Measurements from ENCODE around the gene KCTD15. TPM values are rescaled to one million over a fixed set of nuclear protein-coding genes. Genes with fewer than 3 reads are reported as not detected.

Gene KCTD15
- total RNA-seq, 1 experiment from 2014 or later = 9.9 TPM

DNA sequence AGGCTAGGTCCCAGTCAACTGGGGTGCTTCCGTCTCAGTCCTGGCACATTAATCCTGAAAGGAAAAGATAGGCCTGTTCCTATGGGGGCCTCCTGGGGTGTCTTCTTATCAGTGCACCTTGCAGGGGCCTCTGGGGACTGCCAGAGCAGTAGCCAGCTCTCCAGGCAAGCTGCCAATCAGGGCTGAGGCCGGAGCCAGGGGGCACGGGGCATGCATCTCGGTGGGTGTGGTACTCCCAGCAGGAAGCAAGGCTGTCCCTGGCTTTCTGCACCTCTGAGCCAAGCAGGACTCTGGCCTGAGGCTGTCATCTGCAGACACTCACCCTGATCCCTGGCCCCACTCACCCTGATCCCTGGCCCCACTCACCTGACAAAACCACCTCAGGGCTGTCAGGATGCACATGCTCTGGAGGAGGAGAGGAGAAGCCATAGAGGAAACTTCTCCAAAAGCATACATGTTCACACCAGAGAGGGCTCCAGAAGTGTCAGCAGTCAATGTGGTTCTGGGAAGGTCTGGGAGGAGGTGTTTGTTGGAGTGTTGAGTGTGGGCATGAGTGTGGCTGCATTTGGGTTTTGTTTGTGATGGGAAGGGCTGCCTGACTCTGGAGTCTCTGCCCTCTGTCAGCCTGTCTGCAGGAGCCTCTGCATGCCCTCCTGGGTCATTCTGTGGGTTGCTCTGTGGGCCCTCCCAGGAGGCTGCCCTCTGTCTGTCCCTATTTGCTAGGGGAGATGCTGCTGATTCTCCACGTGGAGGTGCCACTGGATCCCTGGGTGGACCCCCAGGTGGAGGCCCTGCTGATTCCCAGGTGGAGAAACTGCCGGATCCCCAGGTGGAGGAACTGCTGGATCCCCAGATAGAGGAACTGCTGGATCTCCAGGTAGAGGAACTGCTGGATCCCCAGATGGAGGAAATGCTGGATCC, 22.7 kb upstream of the KCTD15 start:
- intact Hi-C loops (cut with micrococcal nuclease; ENCODE audit: unreplicated experiment) = loop anchor here (5.0 to 10.0 kb wide), 2 partner anchors 532 to 941 kb away; no protein-coding TSS in a partner anchor
- TF ChIP-seq EZH2 (IDR thresholded peaks at IDR 0.05; ENCODE audit: borderline replicate concordance, low read depth, low read length, poor library complexity, severe bottlenecking) = no peak
- TF ChIP-seq, protein P1, sequence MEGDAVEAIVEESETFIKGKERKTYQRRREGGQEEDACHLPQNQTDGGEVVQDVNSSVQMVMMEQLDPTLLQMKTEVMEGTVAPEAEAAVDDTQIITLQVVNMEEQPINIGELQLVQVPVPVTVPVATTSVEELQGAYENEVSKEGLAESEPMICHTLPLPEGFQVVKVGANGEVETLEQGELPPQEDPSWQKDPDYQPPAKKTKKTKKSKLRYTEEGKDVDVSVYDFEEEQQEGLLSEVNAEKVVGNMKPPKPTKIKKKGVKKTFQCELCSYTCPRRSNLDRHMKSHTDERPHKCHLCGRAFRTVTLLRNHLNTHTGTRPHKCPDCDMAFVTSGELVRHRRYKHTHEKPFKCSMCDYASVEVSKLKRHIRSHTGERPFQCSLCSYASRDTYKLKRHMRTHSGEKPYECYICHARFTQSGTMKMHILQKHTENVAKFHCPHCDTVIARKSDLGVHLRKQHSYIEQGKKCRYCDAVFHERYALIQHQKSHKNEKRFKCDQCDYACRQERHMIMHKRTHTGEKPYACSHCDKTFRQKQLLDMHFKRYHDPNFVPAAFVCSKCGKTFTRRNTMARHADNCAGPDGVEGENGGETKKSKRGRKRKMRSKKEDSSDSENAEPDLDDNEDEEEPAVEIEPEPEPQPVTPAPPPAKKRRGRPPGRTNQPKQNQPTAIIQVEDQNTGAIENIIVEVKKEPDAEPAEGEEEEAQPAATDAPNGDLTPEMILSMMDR (conservative IDR thresholded peaks at IDR 0.05; ENCODE audit: low read depth, low read length) = no peak
- H3K9me3 ChIP-seq (ENCODE audit: low read depth, low read length, poor library complexity, severe bottlenecking) = no peaks in the 10 kb centered on the region
- H3K36me3 ChIP-seq (ENCODE audit: insufficient read depth, low read length, poor library complexity, severe bottlenecking) = no peaks in the 10 kb centered on the region
- H3K27ac ChIP-seq (ENCODE audit: low read depth, low read length, poor library complexity, severe bottlenecking) = no peak overlapping the region
- CTCF ChIA-PET = interaction anchor here (0.5 kb wide), 1 partner anchor 386 kb away, joined by 4 read pairs; no protein-coding TSS in a partner anchor
- H3K27me3 ChIP-seq (replicated peaks; ENCODE audit: insufficient read depth, low read depth, low read length, poor library complexity) = no peaks in the 10 kb centered on the region
- H3K4me1 ChIP-seq (ENCODE audit: insufficient read depth, low read length, poor library complexity, severe bottlenecking) = peaks cover 6% of the 10 kb centered on the region
- H3K4me3 ChIP-seq (ENCODE audit: low read depth, low read length, poor library complexity, severe bottlenecking) = no peak overlapping the region
- BruUV-seq (replicated peaks) = no TSS peak
- DNase-seq (ENCODE audit: low spot score) = no peak
- POLR2A ChIA-PET (ENCODE audit: low non-redundant PET) = no interaction called here

DNA sequence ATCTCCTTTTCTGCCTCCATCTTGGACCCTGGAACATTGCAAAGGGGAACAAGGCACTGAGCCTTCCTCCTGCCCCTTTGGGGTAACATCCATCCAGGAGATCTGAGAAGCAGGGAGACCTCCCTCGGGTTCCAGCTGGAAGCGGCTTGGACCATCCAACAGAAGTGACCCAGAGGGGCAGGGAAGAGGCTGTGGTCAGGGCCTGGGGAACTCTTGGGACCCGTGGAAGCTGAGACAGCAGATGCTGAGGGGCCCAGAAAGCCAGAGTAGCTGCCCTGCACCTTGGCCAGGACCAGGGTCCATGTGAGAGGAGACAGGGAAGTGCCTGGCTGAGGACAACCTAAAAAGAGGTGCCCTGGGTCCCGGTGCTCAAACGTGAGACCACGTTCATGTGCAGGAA, 21.9 kb upstream of the KCTD15 start:
- intact Hi-C loops (cut with micrococcal nuclease; ENCODE audit: unreplicated experiment) = loop anchor here (5.0 to 10.0 kb wide), 3 partner anchors 373 to 940 kb away; no protein-coding TSS in a partner anchor
- no peaks in the 10 kb centered on the region for H3K27me3 ChIP-seq (replicated peaks; ENCODE audit: insufficient read depth, low read depth, low read length, poor library complexity)
- no peak overlapping the region for H3K27ac ChIP-seq (ENCODE audit: low read depth, low read length, poor library complexity, severe bottlenecking)
- DNase-seq (ENCODE audit: low spot score) = no peak
- peaks cover 6% of the 10 kb centered on the region for H3K4me1 ChIP-seq (ENCODE audit: insufficient read depth, low read length, poor library complexity, severe bottlenecking)
- ChIA-PET CTCF (interaction anchor here (0.5 kb wide), 1 partner anchor 385 kb away, joined by 4 read pairs; no protein-coding TSS in a partner anchor), POLR2A (ENCODE audit: low non-redundant PET) (no interaction called here)
- no peaks in the 10 kb centered on the region for H3K36me3 ChIP-seq (ENCODE audit: insufficient read depth, low read length, poor library complexity, severe bottlenecking)
- H3K4me3 ChIP-seq (ENCODE audit: low read depth, low read length, poor library complexity, severe bottlenecking) = no peak overlapping the region
- no TSS peak for BruUV-seq (replicated peaks)
- H3K9me3 ChIP-seq (ENCODE audit: low read depth, low read length, poor library complexity, severe bottlenecking) = no peaks in the 10 kb centered on the region
- TF ChIP-seq, protein P1 (conservative IDR thresholded peaks at IDR 0.05; ENCODE audit: low read depth, low read length) = no peak
- no peak for TF ChIP-seq EZH2 (IDR thresholded peaks at IDR 0.05; ENCODE audit: borderline replicate concordance, low read depth, low read length, poor library complexity, severe bottlenecking)

DNA sequence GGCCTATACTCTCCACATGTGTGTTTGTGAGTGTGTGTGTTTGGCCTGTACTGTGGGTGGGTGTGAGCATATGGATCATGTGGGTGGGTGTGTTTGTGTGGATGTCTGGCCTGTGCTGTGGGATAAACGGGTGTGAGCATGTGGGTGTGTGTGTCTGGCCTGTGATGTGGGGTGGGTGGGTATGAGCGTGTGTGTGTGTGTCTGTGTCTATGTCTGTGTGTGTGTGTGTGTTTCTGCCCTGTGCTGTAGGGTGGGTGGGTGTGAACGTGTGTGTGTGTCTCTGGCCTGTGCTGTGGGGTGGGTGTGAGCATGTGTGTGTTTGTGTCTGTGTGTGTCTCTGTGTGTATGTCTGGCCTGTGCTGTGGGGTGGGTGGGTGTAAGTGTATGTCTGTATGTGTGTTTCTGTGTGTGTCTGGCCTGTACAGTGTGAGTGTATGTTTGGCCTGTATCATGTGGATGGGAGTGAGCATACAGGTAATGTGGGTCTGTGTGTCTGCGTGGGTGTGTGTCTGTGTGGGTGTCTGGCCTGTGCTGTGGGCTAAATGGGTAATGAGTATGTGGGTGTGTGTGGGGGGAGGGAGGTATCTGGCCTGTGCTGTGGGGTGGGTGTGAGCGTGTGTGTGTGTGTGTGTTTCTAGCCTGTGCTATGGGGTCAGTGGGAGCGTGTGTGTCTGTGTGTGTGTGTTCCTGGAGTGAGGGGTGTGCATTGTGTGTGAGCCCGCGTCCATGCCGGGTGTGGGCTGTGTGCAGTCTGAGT, 20.8 kb upstream of the KCTD15 start:
- intact Hi-C loops (cut with micrococcal nuclease; ENCODE audit: unreplicated experiment) = loop anchor here (5.0 to 10.0 kb wide), 2 partner anchors 371 to 939 kb away; no protein-coding TSS in a partner anchor
- ChIA-PET POLR2A (ENCODE audit: low non-redundant PET) (no interaction called here), CTCF (no interaction called here)
- H3K27ac ChIP-seq (ENCODE audit: low read depth, low read length, poor library complexity, severe bottlenecking) = no peak overlapping the region
- H3K4me1 ChIP-seq (ENCODE audit: insufficient read depth, low read length, poor library complexity, severe bottlenecking) = peaks cover 6% of the 10 kb centered on the region
- BruUV-seq (replicated peaks) = no TSS peak
- DNase-seq (ENCODE audit: low spot score) = no peak
- H3K9me3 ChIP-seq (ENCODE audit: low read depth, low read length, poor library complexity, severe bottlenecking) = no peaks in the 10 kb centered on the region
- no peak overlapping the region for H3K4me3 ChIP-seq (ENCODE audit: low read depth, low read length, poor library complexity, severe bottlenecking)
- H3K36me3 ChIP-seq (ENCODE audit: insufficient read depth, low read length, poor library complexity, severe bottlenecking) = no peaks in the 10 kb centered on the region
- no peaks in the 10 kb centered on the region for H3K27me3 ChIP-seq (replicated peaks; ENCODE audit: insufficient read depth, low read depth, low read length, poor library complexity)
- TF ChIP-seq, protein P1 (conservative IDR thresholded peaks at IDR 0.05; ENCODE audit: low read depth, low read length) = no peak
- no peak for TF ChIP-seq EZH2 (IDR thresholded peaks at IDR 0.05; ENCODE audit: borderline replicate concordance, low read depth, low read length, poor library complexity, severe bottlenecking)
